Measurements from ENCODE around the gene BABAM2. TPM values are rescaled to one million over a fixed set of nuclear protein-coding genes. Genes with fewer than 3 reads are reported as not detected.
"Not testable (repeated sequence)": the region's sequence is repeated elsewhere in the genome, so short reads cannot be mapped to it uniquely, and the experiment has no call there.

BABAM2 gene
- total RNA-seq, 1 donor from 2014 or later, result 33.9 TPM

DNA sequence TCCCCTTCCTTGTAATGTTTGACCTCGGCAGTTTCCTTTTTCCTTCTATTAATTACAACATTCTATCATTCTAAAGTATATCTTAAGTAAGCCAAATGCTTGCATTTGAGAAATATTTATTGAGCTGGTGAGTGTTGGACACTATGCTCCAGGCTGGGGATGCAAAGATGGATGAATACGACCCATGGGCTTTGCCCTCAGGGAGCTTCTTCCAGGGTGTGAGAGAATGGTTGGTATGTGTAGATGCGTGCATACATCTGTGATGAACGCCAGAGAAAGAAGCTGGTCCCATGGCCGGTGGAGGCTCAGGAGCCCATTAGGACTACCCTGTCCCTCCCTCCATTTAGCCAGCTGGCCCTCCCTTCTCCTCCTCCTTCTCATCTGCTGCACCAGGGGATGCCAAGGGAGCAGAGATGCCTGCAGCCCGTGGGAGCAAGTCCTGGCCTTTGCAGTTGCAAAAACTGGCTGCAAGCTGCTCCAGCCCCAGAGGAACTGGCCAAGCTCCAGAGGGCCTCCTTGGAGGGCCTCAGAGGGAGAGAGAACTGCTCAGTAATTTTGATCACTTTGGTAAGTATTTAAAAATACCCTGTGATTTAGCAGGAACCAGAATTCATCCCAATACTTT, 436.5 kb downstream of the BABAM2 start:
- no peak for DNase-seq (ENCODE audit: low spot score)
- TF ChIP-seq, protein P1, sequence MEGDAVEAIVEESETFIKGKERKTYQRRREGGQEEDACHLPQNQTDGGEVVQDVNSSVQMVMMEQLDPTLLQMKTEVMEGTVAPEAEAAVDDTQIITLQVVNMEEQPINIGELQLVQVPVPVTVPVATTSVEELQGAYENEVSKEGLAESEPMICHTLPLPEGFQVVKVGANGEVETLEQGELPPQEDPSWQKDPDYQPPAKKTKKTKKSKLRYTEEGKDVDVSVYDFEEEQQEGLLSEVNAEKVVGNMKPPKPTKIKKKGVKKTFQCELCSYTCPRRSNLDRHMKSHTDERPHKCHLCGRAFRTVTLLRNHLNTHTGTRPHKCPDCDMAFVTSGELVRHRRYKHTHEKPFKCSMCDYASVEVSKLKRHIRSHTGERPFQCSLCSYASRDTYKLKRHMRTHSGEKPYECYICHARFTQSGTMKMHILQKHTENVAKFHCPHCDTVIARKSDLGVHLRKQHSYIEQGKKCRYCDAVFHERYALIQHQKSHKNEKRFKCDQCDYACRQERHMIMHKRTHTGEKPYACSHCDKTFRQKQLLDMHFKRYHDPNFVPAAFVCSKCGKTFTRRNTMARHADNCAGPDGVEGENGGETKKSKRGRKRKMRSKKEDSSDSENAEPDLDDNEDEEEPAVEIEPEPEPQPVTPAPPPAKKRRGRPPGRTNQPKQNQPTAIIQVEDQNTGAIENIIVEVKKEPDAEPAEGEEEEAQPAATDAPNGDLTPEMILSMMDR (IDR thresholded peaks at IDR 0.05), result no peak
- no peak overlapping the region for H3K4me3 Mint-ChIP-seq (ENCODE audit: unreplicated experiment)
- H3K4me1 Mint-ChIP-seq (ENCODE audit: low read depth), result peaks cover 72% of the 10 kb centered on the region
- H3K9me3 Mint-ChIP-seq (ENCODE audit: low read depth), result peaks cover 6% of the 10 kb centered on the region
- no peaks in the 10 kb centered on the region for H3K27me3 Mint-ChIP-seq (ENCODE audit: low read depth)
- peaks cover 2% of the 10 kb centered on the region for H3K36me3 Mint-ChIP-seq (ENCODE audit: low read depth)
- H3K27ac Mint-ChIP-seq (ENCODE audit: unreplicated experiment), result peak overlapping the region; percentile 90

DNA sequence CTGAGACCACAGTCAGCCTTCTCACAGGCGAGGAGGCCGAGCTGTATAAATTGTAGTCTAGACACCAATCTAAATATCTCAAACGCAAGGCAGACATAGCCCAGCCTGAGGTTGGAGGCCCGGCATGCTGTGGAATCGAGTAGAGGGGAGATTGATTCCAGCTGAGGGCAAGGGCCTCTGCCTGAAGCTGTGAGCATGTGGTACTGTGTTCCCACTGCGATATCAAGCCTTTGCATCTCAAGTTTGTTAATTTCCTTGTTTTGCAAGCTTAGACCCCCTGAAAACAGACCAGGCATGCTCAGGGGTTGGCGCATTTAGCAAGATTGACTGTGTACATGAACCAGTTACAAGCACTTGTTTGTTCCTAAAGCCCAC, 437.0 kb downstream of the BABAM2 start:
- peaks cover 2% of the 10 kb centered on the region for H3K36me3 Mint-ChIP-seq (ENCODE audit: low read depth)

DNA sequence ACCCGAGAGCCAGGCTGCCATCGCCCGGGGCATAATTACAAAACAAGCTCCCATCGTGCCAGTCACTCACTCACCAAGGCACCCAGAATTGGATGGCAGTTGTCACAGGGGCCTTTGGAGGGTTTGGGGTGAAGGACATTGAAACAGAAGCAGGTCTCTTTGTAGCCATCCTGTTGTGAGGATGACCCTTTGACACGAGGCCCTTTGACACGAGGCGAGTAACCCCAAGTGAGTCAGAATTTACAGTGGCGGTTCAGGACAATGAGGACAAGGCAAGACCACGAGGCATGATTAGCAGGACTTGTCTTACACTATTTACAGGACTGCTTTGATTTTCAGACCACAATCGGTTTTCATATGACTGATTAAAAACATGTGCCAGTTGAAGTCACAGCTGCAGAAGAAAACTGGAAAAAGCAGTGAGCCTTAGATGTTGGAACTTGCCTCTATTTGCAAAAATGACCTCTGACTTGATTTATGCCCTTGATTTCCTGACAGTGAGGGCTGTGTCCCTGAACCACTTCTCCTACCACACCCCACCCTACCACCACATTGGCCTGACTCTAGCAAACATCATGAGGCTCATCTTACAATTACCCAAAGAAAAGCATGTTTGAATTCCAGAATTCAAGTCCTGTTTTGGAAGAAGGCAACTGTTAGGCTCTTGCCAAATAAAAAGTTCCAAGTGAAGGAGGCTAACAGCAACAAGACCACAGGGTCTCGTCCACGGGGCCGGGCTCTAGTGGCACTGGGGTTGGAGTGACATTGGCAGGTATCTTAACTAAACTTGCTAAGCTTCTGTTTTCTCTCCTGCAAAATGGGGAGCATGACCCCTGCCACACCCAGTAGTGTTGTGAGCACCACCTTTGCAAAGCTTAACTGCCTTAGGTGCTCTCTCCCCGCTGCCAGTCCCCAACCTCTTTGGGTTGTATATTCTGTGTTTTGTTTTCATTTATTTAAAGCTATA, 437.7 kb downstream of the BABAM2 start:
- Mint-ChIP-seq H3K36me3 (ENCODE audit: low read depth) (peaks cover 2% of the 10 kb centered on the region), H3K27ac (ENCODE audit: unreplicated experiment) (peak overlapping the region; percentile 90), H3K9me3 (ENCODE audit: low read depth) (peaks cover 6% of the 10 kb centered on the region), H3K27me3 (ENCODE audit: low read depth) (no peaks in the 10 kb centered on the region), H3K4me3 (ENCODE audit: unreplicated experiment) (no peak overlapping the region), H3K4me1 (ENCODE audit: low read depth) (peaks cover 64% of the 10 kb centered on the region)
- TF ChIP-seq, protein P1 (IDR thresholded peaks at IDR 0.05), result no peak
- DNase-seq (ENCODE audit: low spot score), result no peak

More for the DNA sequence above, 437.0 kb downstream of the BABAM2 start:
- H3K27me3 Mint-ChIP-seq (ENCODE audit: low read depth), result no peaks in the 10 kb centered on the region
- peaks cover 6% of the 10 kb centered on the region for H3K9me3 Mint-ChIP-seq (ENCODE audit: low read depth)
- peak overlapping the region; percentile 90 for H3K27ac Mint-ChIP-seq (ENCODE audit: unreplicated experiment)
- TF ChIP-seq, protein P1 (IDR thresholded peaks at IDR 0.05), result no peak
- no peak overlapping the region for H3K4me3 Mint-ChIP-seq (ENCODE audit: unreplicated experiment)
- peaks cover 66% of the 10 kb centered on the region for H3K4me1 Mint-ChIP-seq (ENCODE audit: low read depth)
- no peak for DNase-seq (ENCODE audit: low spot score)

- Mint-ChIP-seq H3K9me3 (ENCODE audit: low read depth) (peaks cover 6% of the 10 kb centered on the region), H3K4me3 (ENCODE audit: unreplicated experiment) (no peak overlapping the region), H3K27ac (ENCODE audit: unreplicated experiment) (peak overlapping the region; percentile 17), H3K27me3 (ENCODE audit: low read depth) (no peaks in the 10 kb centered on the region), H3K36me3 (ENCODE audit: low read depth) (peaks cover 2% of the 10 kb centered on the region), H3K4me1 (ENCODE audit: low read depth) (peaks cover 63% of the 10 kb centered on the region)
- no peak for DNase-seq (ENCODE audit: low spot score)
- TF ChIP-seq, protein P1 (IDR thresholded peaks at IDR 0.05), result no peak
These were observed 438.7 kb downstream of the BABAM2 start for GRCh38 chr2:28329184-28329583.

DNA sequence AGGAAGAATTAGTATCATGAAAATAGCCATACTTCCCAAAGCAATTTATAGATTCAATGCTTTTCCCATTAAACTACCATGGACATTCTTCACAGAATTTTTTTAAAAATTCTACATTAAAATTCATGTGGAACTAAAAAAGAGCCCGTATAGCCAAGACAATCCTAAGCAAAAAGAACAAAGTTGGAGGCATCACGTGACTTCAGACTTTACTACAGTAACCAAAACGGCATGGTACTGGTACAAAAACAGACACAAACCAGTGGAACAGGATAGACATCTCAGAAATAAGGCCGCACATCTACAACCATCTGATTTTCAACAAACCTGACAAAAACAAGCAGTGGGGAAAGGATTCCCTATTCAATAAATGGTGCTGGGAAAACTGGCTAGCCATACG, 440.2 kb downstream of the BABAM2 start:
- H3K4me3 Mint-ChIP-seq (ENCODE audit: unreplicated experiment); DNase-seq (ENCODE audit: low spot score); H3K27ac Mint-ChIP-seq (ENCODE audit: unreplicated experiment); H3K27me3 Mint-ChIP-seq (ENCODE audit: low read depth); H3K36me3 Mint-ChIP-seq (ENCODE audit: low read depth); H3K9me3 Mint-ChIP-seq (ENCODE audit: low read depth): not testable (repeated sequence)
- peaks cover 57% of the 10 kb centered on the region for H3K4me1 Mint-ChIP-seq (ENCODE audit: low read depth)

- H3K9me3 Mint-ChIP-seq (ENCODE audit: low read depth); H3K27me3 Mint-ChIP-seq (ENCODE audit: low read depth); DNase-seq (ENCODE audit: low spot score); H3K4me3 Mint-ChIP-seq (ENCODE audit: unreplicated experiment); H3K27ac Mint-ChIP-seq (ENCODE audit: unreplicated experiment); H3K36me3 Mint-ChIP-seq (ENCODE audit: low read depth): not testable (repeated sequence)
- H3K4me1 Mint-ChIP-seq (ENCODE audit: low read depth), result peaks cover 54% of the 10 kb centered on the region
These were observed 441.3 kb downstream of the BABAM2 start for GRCh38 chr2:28331797-28332196.
